Measurements from ENCODE around the gene ZNF892. TPM values are rescaled to one million over a fixed set of nuclear protein-coding genes. Genes with fewer than 3 reads are reported as not detected.

Gene ZNF892
- total and polyA plus RNA-seq, 2 of the 13 experiments (the other 11 are each of a cell fraction or from before 2014, with no cell fraction given): not detected

DNA sequence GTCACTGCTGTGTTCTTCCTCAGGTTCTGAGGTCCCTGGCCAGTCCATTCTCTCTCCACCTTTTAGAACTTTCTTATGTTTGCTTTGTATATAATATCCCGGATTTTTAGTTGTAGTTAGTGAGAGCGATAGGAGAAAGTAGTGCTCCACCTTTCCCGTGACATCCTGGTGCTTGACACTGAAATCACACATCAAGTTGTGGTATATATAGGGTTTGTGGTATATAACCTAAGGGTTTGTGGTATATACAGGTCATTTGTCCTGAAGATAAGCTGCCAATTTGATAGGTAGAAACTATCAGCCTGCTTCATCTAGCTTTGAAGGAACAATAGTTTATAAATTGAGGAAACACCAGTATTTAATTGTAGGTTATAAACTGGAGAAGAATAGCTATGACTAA lies 13.1 kb downstream of the ZNF892 start (continued):
- TF ChIP-seq, protein P1, sequence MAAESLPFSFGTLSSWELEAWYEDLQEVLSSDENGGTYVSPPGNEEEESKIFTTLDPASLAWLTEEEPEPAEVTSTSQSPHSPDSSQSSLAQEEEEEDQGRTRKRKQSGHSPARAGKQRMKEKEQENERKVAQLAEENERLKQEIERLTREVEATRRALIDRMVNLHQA (CRISPR knock-in tag; IDR thresholded peaks at IDR 0.05): no peak
- TF ChIP-seq ZNF335 (CRISPR knock-in tag; IDR thresholded peaks at IDR 0.05) (no peak), ZNF720 (CRISPR knock-in tag; IDR thresholded peaks at IDR 0.05) (no peak), ZSCAN30 (CRISPR knock-in tag; IDR thresholded peaks at IDR 0.05) (no peak), POLR2A (IDR thresholded peaks at IDR 0.05; ENCODE audit: insufficient read depth in 1 of 2, low read depth in 2 of 2, low read length in 2 of 2) (no peak), PPARG (CRISPR knock-in tag; conservative IDR thresholded peaks at IDR 0.05) (no peak)

DNA sequence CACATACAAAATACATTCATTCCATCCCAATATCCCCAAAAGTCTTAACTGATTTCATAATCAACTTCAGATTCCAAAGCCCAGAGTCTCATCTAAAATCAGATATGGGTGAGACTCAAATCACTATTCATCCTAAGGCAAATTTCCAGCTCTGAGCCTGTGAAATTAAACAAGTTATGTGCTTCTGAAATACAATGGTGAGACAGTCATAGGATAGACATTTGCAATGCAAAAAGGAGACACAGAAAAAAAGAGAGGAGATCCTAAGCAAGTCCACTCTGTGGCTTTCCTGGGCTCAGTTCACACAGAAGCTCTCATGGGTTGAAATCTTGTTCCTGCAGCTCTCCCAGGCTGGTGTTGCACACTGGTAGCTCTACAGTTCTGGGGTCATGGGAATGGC lies 18.3 kb downstream of the ZNF892 start:
- in situ Hi-C loops (cut with HindIII; ENCODE audit: extremely low pct_ligation_motif_present, low pct_unique_long_range_greater_than_20kb) (no loop called here), intact Hi-C loops (cut with micrococcal nuclease; ENCODE audit: unreplicated experiment) (no loop called here)
- POLR2A ChIA-PET: no interaction called here
- TF ChIP-seq PHF21A (CRISPR knock-in tag; IDR thresholded peaks at IDR 0.05): no peak
- TF ChIP-seq ZNF513 (CRISPR knock-in tag; conservative IDR thresholded peaks at IDR 0.05): no peak
- TF ChIP-seq KLF12 (CRISPR knock-in tag; IDR thresholded peaks at IDR 0.05; ENCODE audit: borderline replicate concordance): no peak
- TF ChIP-seq ISL2 (CRISPR knock-in tag; IDR thresholded peaks at IDR 0.05): no peak
- TF ChIP-seq ZNF619 (CRISPR knock-in tag; IDR thresholded peaks at IDR 0.05): no peak
- no peak for TF ChIP-seq MAFK (conservative IDR thresholded peaks at IDR 0.05 in 1 of 2, IDR thresholded peaks at IDR 0.05 in 1 of 2; ENCODE audit: low read length in 2 of 2)
- TF ChIP-seq, protein P2, sequence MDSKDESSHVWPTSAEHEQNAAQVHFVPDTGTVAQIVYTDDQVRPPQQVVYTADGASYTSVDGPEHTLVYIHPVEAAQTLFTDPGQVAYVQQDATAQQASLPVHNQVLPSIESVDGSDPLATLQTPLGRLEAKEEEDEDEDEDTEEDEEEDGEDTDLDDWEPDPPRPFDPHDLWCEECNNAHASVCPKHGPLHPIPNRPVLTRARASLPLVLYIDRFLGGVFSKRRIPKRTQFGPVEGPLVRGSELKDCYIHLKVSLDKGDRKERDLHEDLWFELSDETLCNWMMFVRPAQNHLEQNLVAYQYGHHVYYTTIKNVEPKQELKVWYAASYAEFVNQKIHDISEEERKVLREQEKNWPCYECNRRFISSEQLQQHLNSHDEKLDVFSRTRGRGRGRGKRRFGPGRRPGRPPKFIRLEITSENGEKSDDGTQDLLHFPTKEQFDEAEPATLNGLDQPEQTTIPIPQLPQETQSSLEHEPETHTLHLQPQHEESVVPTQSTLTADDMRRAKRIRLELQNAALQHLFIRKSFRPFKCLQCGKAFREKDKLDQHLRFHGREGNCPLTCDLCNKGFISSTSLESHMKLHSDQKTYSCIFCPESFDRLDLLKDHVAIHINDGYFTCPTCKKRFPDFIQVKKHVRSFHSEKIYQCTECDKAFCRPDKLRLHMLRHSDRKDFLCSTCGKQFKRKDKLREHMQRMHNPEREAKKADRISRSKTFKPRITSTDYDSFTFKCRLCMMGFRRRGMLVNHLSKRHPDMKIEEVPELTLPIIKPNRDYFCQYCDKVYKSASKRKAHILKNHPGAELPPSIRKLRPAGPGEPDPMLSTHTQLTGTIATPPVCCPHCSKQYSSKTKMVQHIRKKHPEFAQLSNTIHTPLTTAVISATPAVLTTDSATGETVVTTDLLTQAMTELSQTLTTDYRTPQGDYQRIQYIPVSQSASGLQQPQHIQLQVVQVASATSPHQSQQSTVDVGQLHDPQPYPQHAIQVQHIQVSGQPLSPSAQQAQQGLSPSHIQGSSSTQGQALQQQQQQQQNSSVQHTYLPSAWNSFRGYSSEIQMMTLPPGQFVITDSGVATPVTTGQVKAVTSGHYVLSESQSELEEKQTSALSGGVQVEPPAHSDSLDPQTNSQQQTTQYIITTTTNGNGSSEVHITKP (CRISPR knock-in tag; IDR thresholded peaks at IDR 0.05; ENCODE audit: low read depth): no peak
- TF ChIP-seq SPEN (CRISPR knock-in tag; IDR thresholded peaks at IDR 0.05; ENCODE audit: low read depth): no peak
- no peaks in the 10 kb centered on the region for H3K27me3 ChIP-seq (ENCODE audit: control insufficient read depth in 1 of 2, insufficient read depth in 2 of 2, low read length in 2 of 2)
- no peaks in the 10 kb centered on the region for H3K4me1 ChIP-seq (ENCODE audit: insufficient read depth, low read length)
- H3K9ac ChIP-seq (ENCODE audit: insufficient read depth, low read depth, low read length): no peak overlapping the region
- ATAC-seq (no peak), DNase-seq (ENCODE audit: low spot score) (no peak), FAIRE-seq (no peak)
- H3K4me3 ChIP-seq (replicated peaks in 1 of 3; ENCODE audit: insufficient read depth in 1 of 3, low read depth in 2 of 3, low read length in 3 of 3): no peak overlapping the region
- H2AFZ ChIP-seq (ENCODE audit: low read length): no peak overlapping the region
- H3K4me2 ChIP-seq (ENCODE audit: low read depth, low read length): no peak overlapping the region
- BruUV-seq (replicated peaks): no TSS peak
- H4K20me1 ChIP-seq (ENCODE audit: insufficient read depth, low read length): no peaks in the 10 kb centered on the region
- H3K79me2 ChIP-seq (ENCODE audit: insufficient read depth, low read length): no peaks in the 10 kb centered on the region
- CTCF ChIA-PET (ENCODE audit: low intra/inter-chr PET ratio, low total read pairs): no interaction called here
- peaks cover 15% of the 10 kb centered on the region for H3K9me3 ChIP-seq (ENCODE audit: low read length)
- no peaks in the 10 kb centered on the region for H3K36me3 ChIP-seq (replicated peaks in 1 of 2; ENCODE audit: control insufficient read depth in 1 of 2, insufficient read depth in 2 of 2, low read length in 2 of 2)
- no peak overlapping the region for H3K27ac ChIP-seq (ENCODE audit: extremely low read length, insufficient read depth, low read length)
